PC-9 (cell line): ENCODE measurements around the gene ANKRD6.

Source experiments
- CTCF ChIP-seq: fragments of 200-600 bp; sonication (generic); conservative IDR thresholded peaks from 2 replicates; pipeline ENCODE4 v1.6.1; 2017; ENCODE audit warnings: mixed run types, antibody characterized with exemption, mild to moderate bottlenecking, moderate library complexity
- EZH2 ChIP-seq: fragments of 200-600 bp; sonication (generic); IDR thresholded peaks from 2 replicates; pipeline ENCODE4 v1.8.0; 2017; ENCODE audit warnings: antibody characterized with exemption, low read depth

GRCh38 chr6:89553431-89553830 lies 120.5 kb downstream of the ANKRD6 start:
- no peak for TF ChIP-seq EZH2
- TF ChIP-seq CTCF, result no peak
